H1 (cell line): ENCODE data around the gene PSMC3. TPM values are rescaled to one million over a fixed set of nuclear protein-coding genes. Genes with fewer than 3 reads are reported as not detected.

Experiments used
- CTCF ChIA-PET: fragments of 300-600 bp; sonication (Branson Sonifier 250); formaldehyde crosslinking; loops from one replicate; lab custom pipeline; 2021; ENCODE audit not compliant: partially characterized antibody; lab: Charles Lee
- POLR2A ChIA-PET: fragments of 300-600 bp; sonication (Branson Sonifier 250); formaldehyde crosslinking; loops from one replicate; lab custom pipeline; 2021; ENCODE audit warnings: inconsistent platforms; ENCODE audit not compliant: partially characterized antibody; lab: Charles Lee
- DNase-seq, 2 experiments: peaks; one replicate each; pipeline versions ENCODE4 v3.0.0 to v3.0.0-alpha.2; 2010 to 2022; ENCODE audit warnings: low spot score in 2 of 2, low read depth in 1 of 2, mixed read lengths in 1 of 2
- FAIRE-seq: peaks from 2 replicates; lab custom pipeline; 2011; peaks lifted over from hg19 to GRCh38; lab: Jason Lieb, UNC
- H2AFZ ChIP-seq: 2 replicates; pipeline ENCODE4 v1.8.1; 2012; ENCODE audit warnings: low read length, inconsistent platforms
- H2AK5ac ChIP-seq: 2 replicates; pipeline ENCODE4 v1.6.1; 2013; ENCODE audit warnings: low read depth, low read length
- H2BK120ac ChIP-seq: replicated peaks from 2 replicates; pipeline ENCODE3; 2013; ENCODE audit warnings: low read depth, low read length, inconsistent platforms
- H2BK12ac ChIP-seq: 2 replicates; pipeline ENCODE4 v1.6.1; 2013; ENCODE audit warnings: low read depth, low read length
- H2BK15ac ChIP-seq: 2 replicates; pipeline ENCODE4 v1.6.1; 2013; ENCODE audit warnings: low read length
- H2BK20ac ChIP-seq: 2 replicates; pipeline ENCODE4 v1.6.1; 2013; ENCODE audit warnings: low read length
- H2BK5ac ChIP-seq: 2 replicates; pipeline ENCODE4 v1.6.1; 2013; ENCODE audit warnings: low read depth, low read length
- H3K14ac ChIP-seq: 2 replicates; pipeline ENCODE4 v1.6.1; 2013; ENCODE audit warnings: inconsistent platforms; ENCODE audit not compliant: insufficient read length
- H3K18ac ChIP-seq: 2 replicates; pipeline ENCODE4 v1.6.1; 2013; ENCODE audit warnings: low read length; ENCODE audit errors: extremely low read depth
- H3K23ac ChIP-seq: 2 replicates; pipeline ENCODE4 v1.6.1; 2013; ENCODE audit warnings: inconsistent platforms; ENCODE audit not compliant: insufficient read length
- H3K23me2 ChIP-seq: 2 replicates; pipeline ENCODE4 v1.6.1; 2013; ENCODE audit warnings: low read depth, low read length
- H3K27ac ChIP-seq: 2 replicates; pipeline ENCODE4 v1.6.1; 2011; ENCODE audit warnings: low read depth, low read length, inconsistent platforms
- H3K27me3 ChIP-seq, 4 experiments: replicated peaks in 1 of 4; 1 replicate in 1 of 4; 2 replicates in 3 of 4; pipeline versions ENCODE4 v1.6.1 to v1.8.1; 2011 to 2013; ENCODE audit warnings: low read length in 3 of 4, mild to moderate bottlenecking in 3 of 4, inconsistent platforms in 2 of 4, mixed read lengths in 2 of 4, moderate library complexity in 1 of 4; ENCODE audit not compliant: control insufficient read depth in 3 of 4, insufficient read depth in 3 of 4; ENCODE audit errors: extremely low read depth in 1 of 4
- H3K36me3 ChIP-seq, 4 experiments: 2 replicates each; pipeline versions ENCODE4 v1.6.1 to v1.8.1; 2011 to 2013; ENCODE audit warnings: mild to moderate bottlenecking in 4 of 4, low read length in 3 of 4, moderate library complexity in 2 of 4, control low read depth in 1 of 4, inconsistent platforms in 1 of 4; ENCODE audit not compliant: insufficient read depth in 4 of 4, control insufficient read depth in 2 of 4
- H3K4ac ChIP-seq: replicated peaks from 2 replicates; pipeline ENCODE3; 2013; ENCODE audit warnings: low read length, low read depth, mixed read lengths, inconsistent platforms; ENCODE audit not compliant: insufficient read length
- H3K4me1 ChIP-seq, 4 experiments: replicated peaks in 1 of 4; 1 replicate in 1 of 4; 2 replicates in 3 of 4; pipeline versions ENCODE4 v1.6.1 to v1.8.1; 2011 to 2013; ENCODE audit warnings: low read length in 3 of 4, inconsistent platforms in 2 of 4, mixed read lengths in 1 of 4; ENCODE audit not compliant: insufficient read depth in 4 of 4, control insufficient read depth in 3 of 4
- H3K4me2 ChIP-seq, 2 experiments: 2 replicates each; pipeline versions ENCODE4 v1.6.1 to v1.8.1; 2011 to 2013; ENCODE audit warnings: low read depth in 2 of 2, low read length in 2 of 2, control low read depth in 1 of 2, inconsistent platforms in 1 of 2, mild to moderate bottlenecking in 1 of 2; ENCODE audit not compliant: insufficient read depth in 1 of 2
- H3K4me3 ChIP-seq, 4 experiments: fragments of 200-600, 300-600 bp in 1 of 4; sonication (generic), shearing (Covaris generic), sonication (Bioruptor Twin) in 1 of 4; 2 replicates each; pipeline versions ENCODE4 v1.5.1 to v1.8.1; 2011 to 2016; ENCODE audit warnings: low read length in 4 of 4, low read depth in 3 of 4, control low read depth in 2 of 4, inconsistent platforms in 2 of 4, mild to moderate bottlenecking in 2 of 4, mixed read lengths in 1 of 4, moderate library complexity in 1 of 4; ENCODE audit not compliant: insufficient read depth in 2 of 4; ENCODE audit errors: extremely low read depth in 1 of 4
- H3K56ac ChIP-seq: replicated peaks from 2 replicates; pipeline ENCODE3; 2013; ENCODE audit warnings: low read depth, mild to moderate bottlenecking, mixed read lengths, low read length, inconsistent platforms; ENCODE audit not compliant: insufficient read length
- H3K79me1 ChIP-seq: 2 replicates; pipeline ENCODE4 v1.6.1; 2013; ENCODE audit warnings: low read depth, low read length, control low read depth
- H3K79me2 ChIP-seq, 2 experiments: 2 replicates each; pipeline versions ENCODE4 v1.6.1 to v1.8.1; 2012 to 2013; ENCODE audit warnings: low read length in 2 of 2, mild to moderate bottlenecking in 2 of 2, inconsistent platforms in 1 of 2; ENCODE audit not compliant: insufficient read depth in 2 of 2, control insufficient read depth in 1 of 2
- H3K9ac ChIP-seq, 4 experiments: replicated peaks in 1 of 4; 1 replicate in 1 of 4; 2 replicates in 3 of 4; pipeline versions ENCODE4 v1.6.1 to v1.8.1; 2011 to 2013; ENCODE audit warnings: low read depth in 3 of 4, low read length in 3 of 4, control low read depth in 2 of 4, mild to moderate bottlenecking in 2 of 4, moderate library complexity in 2 of 4, inconsistent platforms in 1 of 4; ENCODE audit errors: extremely low read depth in 1 of 4
- H3K9me3 ChIP-seq, 2 experiments: 2 replicates each; pipeline versions ENCODE4 v1.6.1 to v1.8.1; 2012 to 2013; ENCODE audit warnings: mild to moderate bottlenecking in 2 of 2, moderate library complexity in 2 of 2, control low read depth in 1 of 2, inconsistent platforms in 1 of 2, low read depth in 1 of 2, low read length in 1 of 2, mixed read lengths in 1 of 2; ENCODE audit not compliant: insufficient read depth in 2 of 2
- H4K20me1 ChIP-seq, 2 experiments: replicated peaks in 1 of 2; 2 replicates each; pipeline versions ENCODE3 to v1.8.1; 2011 to 2013; ENCODE audit warnings: inconsistent platforms in 2 of 2, low read length in 2 of 2, mild to moderate bottlenecking in 1 of 2; ENCODE audit not compliant: insufficient read depth in 2 of 2, control insufficient read depth in 1 of 2
- H4K5ac ChIP-seq: 2 replicates; pipeline ENCODE4 v1.6.1; 2013; ENCODE audit warnings: low read length, low read depth, mixed read lengths, inconsistent platforms; ENCODE audit not compliant: insufficient read length
- H4K8ac ChIP-seq: 2 replicates; pipeline ENCODE4 v1.8.0; 2013; ENCODE audit warnings: mild to moderate bottlenecking, moderate library complexity, low read length, inconsistent platforms; ENCODE audit not compliant: insufficient read depth; ENCODE audit errors: extremely low read depth
- H4K91ac ChIP-seq: replicated peaks from 2 replicates; pipeline ENCODE3; 2013; ENCODE audit warnings: low read length, mixed read lengths, inconsistent platforms; ENCODE audit not compliant: insufficient read length
- CBX5 ChIP-seq: fragments of 300-800, 300-1000 bp; sonication (generic); IDR thresholded peaks from 2 replicates; pipeline ENCODE4 v1.7.1; 2016; ENCODE audit warnings: antibody characterized with exemption, low read length, low read depth
- CHD2 ChIP-seq: IDR thresholded peaks from 2 replicates; pipeline ENCODE4 v1.6.1; 2012; ENCODE audit warnings: low read length, improper control_type of control experiment
- WGBS, 2 experiments: shearing (Covaris generic) in 1 of 2; methylation state at CpG; one replicate each; pipeline versions ENCODE4 v1.1.6 to v1.1.7; 2013 to 2015; ENCODE audit warnings: low lambda C conversion rate in 2 of 2, mixed read lengths in 2 of 2, inconsistent platforms in 1 of 2, low coverage in 1 of 2, missing lambda C conversion rate in 1 of 2; ENCODE audit not compliant: insufficient replicate concordance in 2 of 2, insufficient coverage in 1 of 2, insufficient read length in 1 of 2; ENCODE audit errors: extremely low coverage in 1 of 2, missing lambda C conversion rate in 1 of 2; 5-methylcytosine and 5-hydroxymethylcytosine counted together
- polyA plus RNA-seq, 7 experiments: library from polyadenylated mRNA; depleted of rRNA in 3 of 7; stranded (reverse) in 5 of 7; unstranded in 2 of 7; fragments of >200 nt in 5 of 7; fragments of 200-250 nt in 2 of 7; gene quantifications; 1 replicate in 5 of 7; 2 replicates in 1 of 7; 4 replicates in 1 of 7; pipeline versions ENCODE4 v1.2.1 to v1.2.3, GENCODE V29; 2011 to 2013; ENCODE audit warnings: missing spikeins in 2 of 7, mixed read lengths in 2 of 7
- total RNA-seq: library from RNA; stranded (reverse); fragmentation: NEBNext Ultra II Directional; extraction: Animal tissue kit (Norgen Biotek cat#: 25700); gene quantifications from 2 replicates; pipeline ENCODE4 v1.2.1, GENCODE V29; 2021

Gene PSMC3
- total and polyA plus RNA-seq, 2 of the 8 experiments (the other 6 are each of a cell fraction or from before 2014, with no cell fraction given) = 105 to 160 TPM

- no peak overlapping the region for H3K4me2 ChIP-seq
- no peak overlapping the region for H3K56ac ChIP-seq
- H2BK5ac ChIP-seq = no peak overlapping the region
- WGBS, 2 experiments = 94% methylated on average over 7 of the region's 7 CpGs; no CpG with 5 or more reads in 1 of the 2 experiments
- DNase-seq = no peak
- no peak overlapping the region for H3K27ac ChIP-seq
- peaks cover 0 to 12% (median 0%) of the 10 kb centered on the region in 4 experiments; a peak in 2 of 8 replicates for H3K36me3 ChIP-seq
- H2AFZ ChIP-seq = no peak overlapping the region
- no peak overlapping the region for H2BK120ac ChIP-seq
- no peak overlapping the region for H2BK20ac ChIP-seq
- H4K20me1 ChIP-seq = peaks cover 0 to 1% of the 10 kb centered on the region in 2 experiments
- no peak overlapping the region for H4K91ac ChIP-seq
- no peak overlapping the region for H3K18ac ChIP-seq
- no peak overlapping the region for H3K23ac ChIP-seq
- H4K5ac ChIP-seq = no peak overlapping the region
- H3K9ac ChIP-seq = no peak overlapping the region
- no peak for FAIRE-seq
- H3K79me1 ChIP-seq = peaks cover 3% of the 10 kb centered on the region
- no peak overlapping the region for H2BK12ac ChIP-seq
- H3K4ac ChIP-seq = no peak overlapping the region
- H3K9me3 ChIP-seq = no peaks in the 10 kb centered on the region
- H3K4me3 ChIP-seq = no peak overlapping the region
- no peak overlapping the region for H2BK15ac ChIP-seq
- no peak overlapping the region for H2AK5ac ChIP-seq
- no peaks in the 10 kb centered on the region for H3K23me2 ChIP-seq
- peaks cover 0 to 4% of the 10 kb centered on the region in 2 experiments; a peak in 1 of 4 replicates for H3K79me2 ChIP-seq
- H3K27me3 ChIP-seq = no peaks in the 10 kb centered on the region
- H3K4me1 ChIP-seq = peaks cover 0 to 5% (median 3%) of the 10 kb centered on the region in 4 experiments; a peak in 5 of 7 replicates
- CTCF ChIA-PET = interaction anchor here (2.0 kb wide), 1 partner anchor 51 kb away, joined by 5 read pairs; no protein-coding TSS in a partner anchor
- POLR2A ChIA-PET = interaction anchor here (1.0 to 2.1 kb wide), 4 partner anchors 10 to 90 kb away, joined by 4 to 8 read pairs (median 4); partner anchors contain the start of gene CELF1
- no peak overlapping the region for H3K14ac ChIP-seq
- no peak overlapping the region for H4K8ac ChIP-seq
- TF ChIP-seq CHD2 = no peak
- no peak for TF ChIP-seq CBX5
Measured at GRCh38 chr11:47461876-47462275, 35.6 kb upstream of the PSMC3 start.
